ENCODE measurements around the gene RMP24.

RMP24 gene

GRCh38 chr18:36025025-36025424 lies 52.5 kb downstream of the RMP24 start (continued):
- TF ChIP-seq ZNF8 (CRISPR knock-in tag; IDR thresholded peaks at IDR 0.05), result no peak
- no peak for TF ChIP-seq CSDC2 (CRISPR knock-in tag; IDR thresholded peaks at IDR 0.05)
- TF ChIP-seq ZFP3 (CRISPR knock-in tag; IDR thresholded peaks at IDR 0.05), result 0 out of 2 replicates have a peak, but pooled peaks have one; percentile 45
- TF ChIP-seq OSR1 (CRISPR knock-in tag; IDR thresholded peaks at IDR 0.05), result no peak
- TF ChIP-seq TSHZ2 (CRISPR knock-in tag; IDR thresholded peaks at IDR 0.05), result no peak
- peak; percentile 72; the same call in 1 of the 2 replicates for TF ChIP-seq GLIS3 (CRISPR knock-in tag; IDR thresholded peaks at IDR 0.05)
- TF ChIP-seq ZC3H10 (CRISPR knock-in tag; IDR thresholded peaks at IDR 0.05), result no peak

DNA sequence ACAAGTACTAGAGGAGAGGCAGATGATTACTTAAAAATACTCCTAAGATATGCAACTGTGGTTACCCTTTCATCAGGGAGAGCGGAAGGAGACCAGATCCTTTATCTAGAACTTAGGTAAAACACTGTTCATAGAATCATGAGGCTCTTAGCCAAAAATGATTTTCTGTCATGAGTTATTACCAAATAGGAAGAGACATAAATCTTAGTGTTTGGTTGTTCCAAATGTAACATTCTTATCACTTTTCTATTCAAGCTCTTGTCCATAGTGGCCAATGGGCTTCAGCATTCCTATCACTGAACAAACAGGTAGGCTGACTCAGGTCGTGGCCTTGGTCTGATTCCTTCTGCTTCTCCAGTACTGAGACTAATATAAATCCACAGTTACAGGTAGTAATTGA lies 56.4 kb downstream of the RMP24 start:
- TF ChIP-seq TSHZ2 (CRISPR knock-in tag; IDR thresholded peaks at IDR 0.05) (no peak), ISL1 (CRISPR knock-in tag; IDR thresholded peaks at IDR 0.05) (peak; percentile 81)
- no peak for ATAC-seq
